Measurements from ENCODE around the gene PTPRZ1.

Gene PTPRZ1

DNA sequence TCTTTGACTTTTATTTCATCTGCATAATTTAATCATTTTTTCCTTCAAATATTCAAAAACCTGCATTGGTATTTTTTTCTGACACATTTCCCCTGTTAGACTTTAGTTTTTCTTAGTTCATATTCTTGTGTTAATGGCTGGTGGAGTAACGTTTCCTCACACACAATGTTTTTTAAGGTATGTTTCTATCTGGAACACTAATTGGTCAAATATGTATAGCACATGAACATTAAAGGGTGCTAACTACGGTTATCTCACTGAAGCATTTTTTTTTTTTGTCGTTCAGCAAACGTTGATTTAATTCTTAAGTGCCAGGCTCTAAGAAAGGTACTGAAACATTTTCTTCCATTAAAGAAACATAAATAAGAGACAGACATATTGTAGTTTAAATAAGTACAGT, 87.7 kb downstream of the PTPRZ1 start:
- DNase-seq, result no peak

DNA sequence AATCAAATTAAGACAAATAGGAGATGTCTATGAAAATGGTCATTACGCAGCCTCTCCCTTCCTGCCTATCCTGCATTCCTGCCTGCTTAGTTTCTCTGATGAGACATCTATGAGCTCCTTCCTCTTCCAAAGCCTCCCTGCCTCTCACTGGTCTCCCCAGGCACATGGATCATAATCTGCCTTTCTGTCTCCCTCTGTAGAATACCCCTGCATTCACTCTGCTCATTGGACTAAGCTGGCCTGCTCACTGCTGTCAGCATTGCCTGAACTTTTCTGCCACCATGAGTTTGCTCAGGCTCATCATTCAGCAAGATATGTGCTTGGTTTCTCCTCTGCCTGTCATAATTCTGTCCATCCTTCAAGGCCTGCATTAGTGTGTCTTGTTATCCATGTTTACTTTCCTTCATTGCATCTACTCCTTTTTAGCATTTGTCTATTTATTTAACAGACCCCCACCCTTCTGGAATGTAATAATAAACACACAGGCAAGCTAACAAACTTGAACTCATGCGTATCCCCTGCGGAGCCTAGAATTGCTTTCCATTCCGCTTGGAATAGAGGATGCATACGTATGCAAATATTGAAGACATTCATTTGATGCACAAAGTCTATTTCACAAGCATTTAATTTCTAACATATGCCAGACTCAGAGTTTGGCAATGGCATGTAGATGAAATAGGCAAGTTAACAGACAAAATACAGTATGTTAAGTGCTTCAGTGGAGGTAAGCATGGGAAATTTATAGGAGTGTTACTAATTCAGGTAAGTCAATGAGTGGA, 88.3 kb downstream of the PTPRZ1 start:
- DNase-seq, result peak; percentile 90

- no peak for DNase-seq
Measured at GRCh38 chr7:121966276-121966934, 93.4 kb downstream of the PTPRZ1 start.

DNA sequence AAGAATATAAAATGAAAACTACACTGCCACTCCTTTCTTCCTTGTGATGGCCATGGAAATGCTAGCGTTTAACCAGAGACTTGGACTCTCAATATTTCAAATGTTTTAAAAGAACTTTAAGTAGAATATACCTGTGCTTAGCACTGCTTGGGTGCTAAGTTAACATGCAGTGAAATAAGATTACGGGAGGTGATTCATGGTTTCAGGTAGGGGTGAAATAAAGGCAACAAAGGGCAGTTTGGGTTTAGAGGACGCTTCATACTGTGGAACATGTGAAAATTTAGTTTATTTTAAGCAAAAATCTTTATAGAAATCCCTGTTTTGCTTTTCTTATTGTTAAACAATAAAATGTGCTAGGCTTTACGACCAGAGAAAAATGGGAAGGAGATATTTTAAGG, 94.0 kb downstream of the PTPRZ1 start:
- no peak for DNase-seq

GRCh38 chr7:121985476-121986030, 112.6 kb downstream of the PTPRZ1 start:
- no peak for DNase-seq

GRCh38 chr7:121992068-121992467, 119.1 kb downstream of the PTPRZ1 start:
- DNase-seq, result no peak

- DNase-seq, result peak; percentile 59
Measured at GRCh38 chr7:121994625-121995410, 121.9 kb downstream of the PTPRZ1 start.

DNA sequence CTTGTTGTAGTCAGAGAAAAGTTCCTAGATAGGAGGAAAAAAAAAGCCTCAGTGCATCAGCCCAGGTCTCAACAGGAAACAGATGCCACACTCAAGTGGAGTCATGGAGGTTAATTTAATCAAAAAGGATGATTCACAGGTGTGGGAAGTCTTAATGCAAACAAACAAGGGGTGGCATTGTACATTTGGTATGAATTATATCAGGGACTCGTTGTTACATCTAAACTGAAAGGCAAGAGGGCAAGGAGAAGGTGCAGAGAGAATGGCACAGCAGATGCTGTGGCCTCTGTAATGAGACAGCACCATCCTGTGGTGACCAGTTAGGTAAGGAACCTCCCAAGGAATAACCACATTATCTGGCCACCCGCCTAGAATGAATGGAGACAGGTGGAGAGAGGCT, 133.7 kb downstream of the PTPRZ1 start:
- DNase-seq, result no peak

DNA sequence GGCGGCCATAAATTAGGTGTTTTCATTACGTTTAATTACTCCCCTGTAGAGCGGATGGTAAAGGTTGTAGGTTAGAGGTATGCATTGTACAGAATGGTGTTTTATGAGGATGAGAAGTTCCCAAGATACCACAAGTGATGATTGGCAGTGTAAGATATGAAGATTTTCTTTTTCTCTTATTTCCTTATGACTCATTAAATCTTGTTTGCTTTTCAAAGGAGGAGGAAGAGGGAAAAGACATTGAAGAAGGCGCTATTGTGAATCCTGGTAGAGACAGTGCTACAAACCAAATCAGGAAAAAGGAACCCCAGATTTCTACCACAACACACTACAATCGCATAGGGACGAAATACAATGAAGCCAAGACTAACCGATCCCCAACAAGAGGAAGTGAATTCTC, 137.2 kb downstream of the PTPRZ1 start:
- DNase-seq, result no peak

DNA sequence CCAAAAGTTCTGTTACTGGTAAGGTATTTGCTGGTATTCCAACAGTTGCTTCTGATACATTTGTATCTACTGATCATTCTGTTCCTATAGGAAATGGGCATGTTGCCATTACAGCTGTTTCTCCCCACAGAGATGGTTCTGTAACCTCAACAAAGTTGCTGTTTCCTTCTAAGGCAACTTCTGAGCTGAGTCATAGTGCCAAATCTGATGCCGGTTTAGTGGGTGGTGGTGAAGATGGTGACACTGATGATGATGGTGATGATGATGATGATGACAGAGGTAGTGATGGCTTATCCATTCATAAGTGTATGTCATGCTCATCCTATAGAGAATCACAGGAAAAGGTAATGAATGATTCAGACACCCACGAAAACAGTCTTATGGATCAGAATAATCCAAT, 140.1 kb downstream of the PTPRZ1 start:
- no peak for DNase-seq

DNA sequence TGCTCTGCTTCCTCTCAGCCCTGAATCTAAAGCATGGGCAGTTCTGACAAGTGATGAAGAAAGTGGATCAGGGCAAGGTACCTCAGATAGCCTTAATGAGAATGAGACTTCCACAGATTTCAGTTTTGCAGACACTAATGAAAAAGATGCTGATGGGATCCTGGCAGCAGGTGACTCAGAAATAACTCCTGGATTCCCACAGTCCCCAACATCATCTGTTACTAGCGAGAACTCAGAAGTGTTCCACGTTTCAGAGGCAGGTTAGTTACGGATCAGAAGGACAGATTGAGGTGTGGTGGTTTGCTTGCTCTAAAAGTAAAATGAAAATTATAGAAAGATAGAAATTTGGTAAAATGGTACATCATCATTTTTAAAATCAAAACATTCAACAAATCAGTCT, 140.7 kb downstream of the PTPRZ1 start:
- no peak for DNase-seq

DNA sequence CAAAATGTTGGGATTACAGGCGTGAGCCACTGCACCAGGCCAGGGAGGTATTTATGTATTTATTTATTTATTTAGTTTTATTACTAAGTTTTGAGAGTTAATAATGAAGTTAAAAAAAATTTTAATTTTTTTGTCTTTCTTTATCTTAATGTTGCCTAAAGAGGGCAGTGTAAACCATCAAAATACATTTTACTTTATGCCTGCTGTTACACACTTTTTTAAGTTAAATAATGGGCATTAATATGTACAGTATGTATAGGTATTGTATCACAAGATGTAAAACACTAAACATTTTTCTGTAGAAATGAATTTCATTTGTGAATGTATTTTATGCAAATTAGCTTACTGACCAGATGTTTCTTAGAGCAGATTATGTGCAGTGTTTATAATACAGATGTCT, 141.7 kb downstream of the PTPRZ1 start:
- DNase-seq, result no peak

DNA sequence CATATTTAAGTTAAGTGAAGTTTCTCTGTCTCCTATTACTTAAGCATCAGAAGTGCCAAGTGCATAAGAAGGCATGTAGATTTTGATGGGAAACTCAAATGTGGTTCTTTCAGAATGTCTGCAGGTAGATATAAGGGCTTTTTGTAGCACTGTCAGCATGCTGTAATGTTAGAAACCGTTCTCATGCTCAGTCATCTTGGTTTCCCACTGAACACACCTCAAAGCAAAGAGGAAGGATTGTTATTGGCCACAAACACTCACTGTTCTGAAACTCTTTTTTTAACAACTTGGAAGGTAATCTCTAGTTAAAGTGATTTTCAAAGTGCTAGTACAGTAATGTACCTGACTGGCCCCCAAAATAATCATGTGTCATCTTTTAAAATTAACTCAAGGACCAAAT, 145.1 kb downstream of the PTPRZ1 start:
- DNase-seq, result no peak

GRCh38 chr7:122027058-122027457, 154.1 kb downstream of the PTPRZ1 start:
- no peak for DNase-seq

DNA sequence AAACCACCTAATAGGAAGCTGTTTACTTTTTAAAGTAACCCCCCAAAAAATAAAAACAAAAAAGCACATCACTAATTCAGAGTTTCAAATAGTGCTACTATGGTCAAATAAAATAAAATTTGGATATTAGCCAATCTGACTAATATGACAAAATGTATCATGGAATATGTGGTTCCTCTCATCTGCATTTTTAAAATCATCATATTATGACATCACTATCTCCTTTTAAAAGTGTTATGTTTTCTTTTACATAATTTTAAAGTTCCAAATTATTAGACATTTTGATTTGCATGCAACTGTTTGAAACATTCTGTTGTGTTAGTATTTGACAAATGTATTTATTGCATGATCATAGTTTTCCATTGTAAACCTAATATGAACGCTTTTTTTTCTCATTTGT, 160.7 kb downstream of the PTPRZ1 start:
- no peak for DNase-seq

DNA sequence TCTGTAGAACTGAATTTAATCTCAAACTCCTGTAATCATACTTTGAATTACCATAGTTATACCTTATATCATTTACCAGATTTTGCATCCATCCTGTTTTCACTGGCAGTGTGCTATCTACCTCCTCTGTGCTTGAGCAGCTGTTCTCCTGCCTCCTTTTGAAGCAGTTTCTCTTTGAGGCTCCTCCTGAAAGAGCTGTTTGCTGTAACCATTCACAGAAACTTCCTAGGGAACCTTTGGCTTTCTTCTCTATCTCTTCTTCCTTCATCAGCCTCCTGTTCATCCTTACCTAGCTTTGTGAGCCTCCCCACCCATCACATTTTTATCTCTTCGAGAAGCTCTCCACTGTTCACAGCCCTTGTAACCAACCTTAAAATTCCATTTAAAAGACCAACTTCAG, 162.9 kb downstream of the PTPRZ1 start:
- DNase-seq, result no peak

GRCh38 chr7:122038134-122038533, 165.2 kb downstream of the PTPRZ1 start:
- no peak for DNase-seq

DNA sequence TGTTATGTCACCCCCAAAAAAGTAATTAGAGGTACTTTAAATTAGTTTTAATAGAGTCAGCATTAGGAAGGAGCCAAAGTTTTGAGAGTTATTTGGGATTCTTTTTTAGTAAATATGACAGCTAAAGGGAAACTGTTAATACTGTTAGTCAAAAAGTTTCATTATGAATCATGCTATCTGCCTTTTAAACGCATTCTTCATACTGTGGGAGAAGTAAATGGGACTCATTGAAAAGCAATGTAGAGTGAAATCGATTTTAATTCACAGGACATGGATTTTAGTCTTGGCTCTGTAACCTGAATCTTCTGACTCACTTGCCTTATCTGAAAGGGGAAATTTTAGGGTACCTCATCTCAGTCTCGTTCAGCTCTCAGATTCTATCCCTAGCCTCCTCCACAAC, 165.9 kb downstream of the PTPRZ1 start:
- DNase-seq, result peak; percentile 0

DNA sequence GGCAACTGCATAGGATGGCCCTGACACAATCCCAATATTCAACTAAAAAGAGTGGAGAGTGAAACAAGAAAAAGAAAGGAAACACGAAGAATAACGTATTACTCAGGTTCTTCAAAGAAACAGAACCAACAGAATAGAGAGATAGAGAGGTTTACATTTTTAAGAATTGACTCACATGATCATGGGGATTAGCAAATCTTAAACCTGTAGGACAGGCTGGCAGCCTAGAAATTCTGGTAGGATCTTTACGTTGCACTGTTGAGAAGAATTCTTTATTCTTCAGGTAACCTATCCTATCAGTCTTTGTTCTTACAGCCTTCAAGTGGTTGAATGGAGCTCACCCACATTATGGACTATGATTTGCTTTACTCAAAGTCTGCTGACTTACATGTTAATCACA, 167.2 kb downstream of the PTPRZ1 start:
- DNase-seq, result no peak

GRCh38 chr7:122046402-122046801, 173.4 kb downstream of the PTPRZ1 start:
- DNase-seq, result no peak

- no peak for DNase-seq
Measured at GRCh38 chr7:122054393-122054792, 181.4 kb downstream of the PTPRZ1 start.

DNA sequence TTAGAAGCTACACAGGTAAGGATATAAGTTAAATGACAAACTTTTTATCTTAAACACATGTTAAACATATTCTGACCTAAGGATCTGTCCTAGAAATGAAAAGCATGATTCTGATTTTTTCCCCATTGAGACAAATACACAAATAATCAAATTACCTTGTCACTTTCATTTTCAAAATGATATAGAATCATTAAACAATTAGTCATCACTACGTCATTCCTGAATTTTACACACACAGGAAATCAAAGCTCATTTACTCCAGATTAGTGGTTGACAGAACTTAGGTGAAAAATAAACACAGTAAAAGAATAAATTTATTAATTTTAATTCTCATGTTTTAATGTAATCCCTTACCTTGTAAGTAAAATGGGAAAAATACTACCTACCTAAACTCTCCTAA, 182.1 kb downstream of the PTPRZ1 start:
- no peak for DNase-seq

DNA sequence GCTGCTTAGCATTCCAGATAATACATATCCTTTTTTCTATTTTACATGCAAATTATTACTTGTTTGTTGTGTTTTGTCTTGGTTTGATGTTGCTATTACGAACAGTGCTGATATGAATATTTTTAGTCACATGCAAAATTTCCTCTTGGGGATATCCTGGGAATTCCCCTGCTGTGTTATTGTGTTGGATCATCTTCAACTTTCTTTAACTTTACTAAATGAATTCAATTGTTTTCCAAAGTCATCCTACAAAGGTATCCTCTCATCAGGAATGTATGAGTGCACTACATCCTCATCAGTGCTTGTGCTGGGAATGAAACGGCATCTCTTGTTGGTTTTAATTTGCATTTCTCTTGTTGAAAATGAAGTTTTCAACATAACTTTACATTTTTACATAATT, 184.0 kb downstream of the PTPRZ1 start:
- DNase-seq, result no peak

GRCh38 chr7:122059542-122059941, 186.6 kb downstream of the PTPRZ1 start:
- DNase-seq, result no peak
